ENCODE results near the gene HERC4. TPM values are rescaled to one million over a fixed set of nuclear protein-coding genes. Genes with fewer than 3 reads are reported as not detected.

The HERC4 gene
- total RNA-seq, 1 experiment from 2014 or later = 95.2 TPM

GRCh38 chr10:68052463-68052862 is 22.6 kb downstream of the HERC4 start:
- no peaks in the 10 kb centered on the region for H3K9me3 Mint-ChIP-seq (ENCODE audit: low read depth, unreplicated experiment)
- no peak for DNase-seq
- no peak overlapping the region for H3K4me3 Mint-ChIP-seq (ENCODE audit: low read depth, unreplicated experiment)
- intact Hi-C loops (cut with micrococcal nuclease; ENCODE audit: unreplicated experiment) = no loop called here
- TF ChIP-seq, protein P1, sequence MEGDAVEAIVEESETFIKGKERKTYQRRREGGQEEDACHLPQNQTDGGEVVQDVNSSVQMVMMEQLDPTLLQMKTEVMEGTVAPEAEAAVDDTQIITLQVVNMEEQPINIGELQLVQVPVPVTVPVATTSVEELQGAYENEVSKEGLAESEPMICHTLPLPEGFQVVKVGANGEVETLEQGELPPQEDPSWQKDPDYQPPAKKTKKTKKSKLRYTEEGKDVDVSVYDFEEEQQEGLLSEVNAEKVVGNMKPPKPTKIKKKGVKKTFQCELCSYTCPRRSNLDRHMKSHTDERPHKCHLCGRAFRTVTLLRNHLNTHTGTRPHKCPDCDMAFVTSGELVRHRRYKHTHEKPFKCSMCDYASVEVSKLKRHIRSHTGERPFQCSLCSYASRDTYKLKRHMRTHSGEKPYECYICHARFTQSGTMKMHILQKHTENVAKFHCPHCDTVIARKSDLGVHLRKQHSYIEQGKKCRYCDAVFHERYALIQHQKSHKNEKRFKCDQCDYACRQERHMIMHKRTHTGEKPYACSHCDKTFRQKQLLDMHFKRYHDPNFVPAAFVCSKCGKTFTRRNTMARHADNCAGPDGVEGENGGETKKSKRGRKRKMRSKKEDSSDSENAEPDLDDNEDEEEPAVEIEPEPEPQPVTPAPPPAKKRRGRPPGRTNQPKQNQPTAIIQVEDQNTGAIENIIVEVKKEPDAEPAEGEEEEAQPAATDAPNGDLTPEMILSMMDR (IDR thresholded peaks at IDR 0.05; ENCODE audit: unreplicated experiment) = no peak
- H3K4me1 Mint-ChIP-seq (ENCODE audit: low read depth, unreplicated experiment) = peaks cover 6% of the 10 kb centered on the region
- CTCF ChIA-PET = no interaction called here
- H3K27me3 Mint-ChIP-seq (ENCODE audit: unreplicated experiment) = no peaks in the 10 kb centered on the region
- no TSS peak for BruUV-seq (replicated peaks)
- H3K27ac Mint-ChIP-seq (ENCODE audit: unreplicated experiment) = no peak overlapping the region
- peaks cover 21% of the 10 kb centered on the region for H3K36me3 Mint-ChIP-seq (ENCODE audit: insufficient read depth, unreplicated experiment)

DNA sequence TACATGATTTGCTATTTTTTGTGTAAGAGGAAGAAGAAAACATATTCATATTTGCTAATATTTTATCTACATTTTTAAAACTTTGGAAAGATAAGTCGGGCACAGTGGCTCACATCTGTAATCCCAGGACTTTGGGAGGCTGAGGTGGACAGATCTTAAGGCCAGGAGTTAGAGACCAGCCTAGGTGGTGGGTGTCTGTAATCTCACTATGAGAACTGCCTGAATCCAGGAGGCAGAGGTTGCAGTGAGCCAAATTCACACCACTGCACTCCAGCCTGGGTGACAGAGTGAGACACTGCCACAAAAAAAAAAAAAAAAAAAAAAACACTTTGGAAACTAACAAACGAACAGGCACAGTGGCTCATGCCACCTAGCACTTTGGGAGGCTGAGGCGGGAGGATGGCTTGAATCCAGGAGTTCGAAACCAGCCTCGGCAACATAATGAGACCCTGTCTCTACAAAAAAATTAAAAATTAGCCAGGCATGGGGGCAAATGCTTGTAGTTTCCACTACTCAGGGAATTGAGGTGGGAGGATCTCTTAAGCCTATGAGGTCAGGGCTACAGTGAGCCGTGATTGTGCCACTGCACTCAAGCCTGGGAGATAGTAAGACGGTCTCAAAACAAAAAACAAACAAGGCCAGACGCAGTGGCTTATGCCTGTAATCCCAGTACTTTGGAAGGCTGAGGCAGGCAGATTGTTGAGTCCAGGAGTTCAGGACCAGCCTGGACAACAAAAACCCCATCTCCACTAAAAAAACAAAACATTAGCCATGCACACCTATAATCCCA is 25.6 kb downstream of the HERC4 start:
- H3K36me3 Mint-ChIP-seq (ENCODE audit: insufficient read depth, unreplicated experiment) = peaks cover 21% of the 10 kb centered on the region
- CTCF ChIA-PET = no interaction called here

GRCh38 chr10:68047554-68048327 is 27.3 kb downstream of the HERC4 start:
- no peak for DNase-seq
- Mint-ChIP-seq H3K4me3 (ENCODE audit: low read depth, unreplicated experiment) (no peak overlapping the region), H3K4me1 (ENCODE audit: low read depth, unreplicated experiment) (no peaks in the 10 kb centered on the region), H3K36me3 (ENCODE audit: insufficient read depth, unreplicated experiment) (peaks cover 13% of the 10 kb centered on the region), H3K27me3 (ENCODE audit: unreplicated experiment) (no peaks in the 10 kb centered on the region), H3K9me3 (ENCODE audit: low read depth, unreplicated experiment) (no peaks in the 10 kb centered on the region), H3K27ac (ENCODE audit: unreplicated experiment) (no peak overlapping the region)
- TF ChIP-seq, protein P1 (IDR thresholded peaks at IDR 0.05; ENCODE audit: unreplicated experiment) = no peak
- no TSS peak for BruUV-seq (replicated peaks)
- intact Hi-C loops (cut with micrococcal nuclease; ENCODE audit: unreplicated experiment) = no loop called here
- CTCF ChIA-PET = no interaction called here

More for the DNA sequence above, 25.6 kb downstream of the HERC4 start:
- H3K27ac Mint-ChIP-seq (ENCODE audit: unreplicated experiment) = peak overlapping the region; percentile 24
- TF ChIP-seq, protein P1 (IDR thresholded peaks at IDR 0.05; ENCODE audit: unreplicated experiment) = no peak
- no peaks in the 10 kb centered on the region for H3K27me3 Mint-ChIP-seq (ENCODE audit: unreplicated experiment)
- H3K4me1 Mint-ChIP-seq (ENCODE audit: low read depth, unreplicated experiment) = no peaks in the 10 kb centered on the region
- no peak overlapping the region for H3K4me3 Mint-ChIP-seq (ENCODE audit: low read depth, unreplicated experiment)
- H3K9me3 Mint-ChIP-seq (ENCODE audit: low read depth, unreplicated experiment) = no peaks in the 10 kb centered on the region
- BruUV-seq (replicated peaks) = no TSS peak
- DNase-seq = no peak
- intact Hi-C loops (cut with micrococcal nuclease; ENCODE audit: unreplicated experiment) = no loop called here

DNA sequence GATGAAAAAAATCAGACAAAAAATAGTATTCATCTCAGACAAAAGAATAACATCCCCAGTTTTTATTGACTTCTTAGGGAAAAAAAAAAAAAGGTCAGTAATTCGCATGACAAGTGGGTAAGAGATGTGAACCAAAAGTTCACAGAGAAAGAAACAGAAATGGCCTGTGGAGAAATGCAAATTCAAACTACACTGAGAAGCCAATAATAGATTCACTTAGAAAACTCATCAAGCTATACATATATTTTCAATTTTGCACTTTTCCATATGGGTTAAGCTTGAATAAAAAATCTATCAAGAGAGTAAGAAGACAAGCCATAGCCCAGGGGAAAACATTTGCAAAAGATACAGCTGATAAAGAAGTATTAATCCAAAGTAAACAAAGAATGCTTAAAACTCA is 28.0 kb downstream of the HERC4 start:
- TF ChIP-seq, protein P1 (IDR thresholded peaks at IDR 0.05; ENCODE audit: unreplicated experiment) = no peak
- no peaks in the 10 kb centered on the region for H3K9me3 Mint-ChIP-seq (ENCODE audit: low read depth, unreplicated experiment)
- CTCF ChIA-PET = no interaction called here
- H3K4me1 Mint-ChIP-seq (ENCODE audit: low read depth, unreplicated experiment) = no peaks in the 10 kb centered on the region
- peaks cover 8% of the 10 kb centered on the region for H3K36me3 Mint-ChIP-seq (ENCODE audit: insufficient read depth, unreplicated experiment)
- H3K27ac Mint-ChIP-seq (ENCODE audit: unreplicated experiment) = no peak overlapping the region
- H3K4me3 Mint-ChIP-seq (ENCODE audit: low read depth, unreplicated experiment) = no peak overlapping the region
- intact Hi-C loops (cut with micrococcal nuclease; ENCODE audit: unreplicated experiment) = no loop called here
- no peaks in the 10 kb centered on the region for H3K27me3 Mint-ChIP-seq (ENCODE audit: unreplicated experiment)
- BruUV-seq (replicated peaks) = no TSS peak
- no peak for DNase-seq

Data from Calu3 (cell line).